ENCODE results near the gene PADI1. TPM values are rescaled to one million over a fixed set of nuclear protein-coding genes. Genes with fewer than 3 reads are reported as not detected.

PADI1 gene
- total and polyA plus RNA-seq, 2 donors (not counting 1 experiment from before 2014, with no cell fraction given): not detected

DNA sequence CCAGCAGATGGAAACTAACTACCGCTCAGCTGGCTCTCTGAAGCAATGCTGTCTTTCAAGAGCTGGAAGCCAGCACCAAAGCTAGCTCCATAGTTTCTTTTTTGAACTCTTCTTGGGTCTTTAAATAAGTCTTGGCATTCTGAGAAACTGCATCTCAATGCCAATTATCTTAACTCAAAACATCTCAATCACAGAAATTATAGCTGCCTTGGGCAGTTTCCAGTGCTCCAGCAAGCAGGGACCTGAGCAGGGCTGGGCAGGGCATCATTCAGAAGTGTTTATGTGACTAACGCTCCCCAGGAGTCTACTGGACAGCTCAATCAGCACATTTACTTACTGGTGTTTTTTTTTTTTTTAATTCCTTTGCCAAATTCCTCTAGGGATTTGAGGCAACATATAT is 84.8 kb downstream of the PADI1 start:
- H3K4me1 Mint-ChIP-seq: no peaks in the 10 kb centered on the region
- Histone ChIP-seq H3K27me3 (replicated peaks in 1 of 4; ENCODE audit: control extremely low read depth in 1 of 4, control insufficient read depth in 3 of 4, insufficient read depth in 4 of 4, low read length in 3 of 4) (peaks cover 0 to 9% (median 5%) of the 10 kb centered on the region in 4 experiments), H3K9ac (ENCODE audit: low read length) (no peak overlapping the region), H3K27ac (ENCODE audit: low read length in 2 of 2) (no peak overlapping the region), H3K9me3 (ENCODE audit: control extremely low read depth in 1 of 3, control insufficient read depth in 2 of 3, insufficient read depth in 1 of 3, low read length in 2 of 3) (no peaks in the 10 kb centered on the region), H4K20me1 (ENCODE audit: control insufficient read depth, insufficient read depth, low read length, poor library complexity, severe bottlenecking) (no peaks in the 10 kb centered on the region), H3K36me3 (replicated peaks in 1 of 2; ENCODE audit: control extremely low read depth in 1 of 2, control insufficient read depth in 1 of 2, extremely low read depth in 1 of 2, insufficient read depth in 2 of 2, low read length in 1 of 2) (no peaks in the 10 kb centered on the region), H2AFZ (ENCODE audit: insufficient read depth, low read depth, low read length, poor library complexity, severe bottlenecking) (no peak overlapping the region), H3K79me2 (ENCODE audit: control insufficient read depth, insufficient read depth, low read length) (no peaks in the 10 kb centered on the region), H3K4me2 (replicated peaks; ENCODE audit: low read depth, low read length, poor library complexity, severe bottlenecking) (no peak overlapping the region), H3K4me1 (ENCODE audit: control insufficient read depth in 2 of 2, insufficient read depth in 2 of 2, low read length in 2 of 2) (no peaks in the 10 kb centered on the region), H3K4me3 (ENCODE audit: control extremely low read depth in 1 of 5, extremely low read depth in 1 of 5, insufficient read depth in 1 of 5, low read depth in 2 of 5, low read length in 4 of 5) (no peak overlapping the region)
- H3K9me3 Mint-ChIP-seq (ENCODE audit: insufficient read depth): no peaks in the 10 kb centered on the region
- ChIA-PET POLR2A (no interaction called here), CTCF (no interaction called here)
- TF ChIP-seq EZH2 (IDR thresholded peaks at IDR 0.05; ENCODE audit: borderline replicate concordance, insufficient read depth, low read depth, low read length, poor library complexity, severe bottlenecking): no peak
- TF ChIP-seq CTCF (IDR thresholded peaks at IDR 0.05): no peak
- peaks cover 37% of the 10 kb centered on the region for H3K27me3 Mint-ChIP-seq
- intact Hi-C loops (cut with micrococcal nuclease): no loop called here
- no peak overlapping the region for H3K27ac Mint-ChIP-seq
- DNase-seq (no peak), ATAC-seq (ENCODE audit: low read depth) (no peak)
- no peak overlapping the region for H3K4me3 Mint-ChIP-seq
- WGBS (ENCODE audit: insufficient coverage): 100% methylated on average over 1 of the region's 2 CpGs

DNA sequence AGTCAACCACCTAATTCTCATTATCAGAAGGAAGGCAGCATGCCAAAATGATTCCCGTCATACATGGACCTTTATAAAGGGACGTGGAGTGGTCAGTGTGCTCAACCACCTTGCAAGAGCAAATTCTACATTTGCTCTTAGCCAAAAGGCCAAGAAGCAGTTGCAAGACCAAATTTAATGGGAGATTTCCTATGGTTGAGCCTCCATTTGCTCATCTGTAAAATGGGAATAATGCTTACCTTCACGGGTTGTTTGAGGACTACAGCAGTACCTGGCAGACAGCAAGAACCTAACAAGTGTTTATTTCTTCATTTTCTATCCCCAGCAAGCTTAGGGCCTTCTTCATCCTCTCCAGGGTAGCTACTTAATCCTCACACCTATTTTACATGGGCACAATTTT is 85.6 kb downstream of the PADI1 start:
- Histone ChIP-seq H3K27me3 (replicated peaks in 1 of 4; ENCODE audit: control extremely low read depth in 1 of 4, control insufficient read depth in 3 of 4, insufficient read depth in 4 of 4, low read length in 3 of 4) (peaks cover 0 to 9% (median 5%) of the 10 kb centered on the region in 4 experiments), H2AFZ (ENCODE audit: insufficient read depth, low read depth, low read length, poor library complexity, severe bottlenecking) (no peak overlapping the region), H3K27ac (ENCODE audit: low read length in 2 of 2) (no peak overlapping the region), H3K4me1 (ENCODE audit: control insufficient read depth in 2 of 2, insufficient read depth in 2 of 2, low read length in 2 of 2) (no peaks in the 10 kb centered on the region), H3K4me2 (replicated peaks; ENCODE audit: low read depth, low read length, poor library complexity, severe bottlenecking) (no peak overlapping the region), H3K4me3 (ENCODE audit: control extremely low read depth in 1 of 5, extremely low read depth in 1 of 5, insufficient read depth in 1 of 5, low read depth in 2 of 5, low read length in 4 of 5) (no peak overlapping the region), H4K20me1 (ENCODE audit: control insufficient read depth, insufficient read depth, low read length, poor library complexity, severe bottlenecking) (no peaks in the 10 kb centered on the region), H3K9me3 (ENCODE audit: control extremely low read depth in 1 of 3, control insufficient read depth in 2 of 3, insufficient read depth in 1 of 3, low read length in 2 of 3) (no peaks in the 10 kb centered on the region), H3K36me3 (replicated peaks in 1 of 2; ENCODE audit: control extremely low read depth in 1 of 2, control insufficient read depth in 1 of 2, extremely low read depth in 1 of 2, insufficient read depth in 2 of 2, low read length in 1 of 2) (no peaks in the 10 kb centered on the region), H3K9ac (ENCODE audit: low read length) (no peak overlapping the region), H3K79me2 (ENCODE audit: control insufficient read depth, insufficient read depth, low read length) (no peaks in the 10 kb centered on the region)
- ChIA-PET POLR2A (no interaction called here), CTCF (no interaction called here)
- ATAC-seq (ENCODE audit: low read depth) (no peak), DNase-seq (no peak)
- TF ChIP-seq CTCF (IDR thresholded peaks at IDR 0.05) (no peak), EZH2 (IDR thresholded peaks at IDR 0.05; ENCODE audit: borderline replicate concordance, insufficient read depth, low read depth, low read length, poor library complexity, severe bottlenecking) (no peak)
- Mint-ChIP-seq H3K9me3 (ENCODE audit: insufficient read depth) (no peaks in the 10 kb centered on the region), H3K4me3 (no peak overlapping the region), H3K27me3 (peaks cover 42% of the 10 kb centered on the region), H3K27ac (no peak overlapping the region), H3K4me1 (no peaks in the 10 kb centered on the region)
- WGBS (ENCODE audit: insufficient coverage): 93% methylated on average over 2 of the region's 3 CpGs
- intact Hi-C loops (cut with micrococcal nuclease): no loop called here

Data from B cell (primary cell).